Inflammatory macrophage treated with lipopolysaccharide for 4 hours (primary cell): ENCODE results near the gene MAGED4B.
"Not testable (repeated sequence)": the region's sequence is repeated elsewhere in the genome, so short reads cannot be mapped to it uniquely, and the experiment has no call there.

Experiments
- DNase-seq: peaks from one replicate; pipeline ENCODE4 v3.0.0-alpha.2; 2020

The MAGED4B gene

GRCh38 chrX:52068666-52069640 lies at the start of gene MAGED4B:
Gene MAGED4B (minus strand): TSS chrX:52069183. CDS start chrX:52068172, 1,011 bp downstream.
- not testable (repeated sequence) for DNase-seq

- no peak for DNase-seq
These were observed 49.3 kb upstream of the MAGED4B start for GRCh38 chrX:52118262-52118661.

GRCh38 chrX:52082578-52082977 lies 13.6 kb upstream of the MAGED4B start:
- no peak for DNase-seq

- no peak for DNase-seq
These were observed 9.1 kb upstream of the MAGED4B start for GRCh38 chrX:52078131-52078530.

GRCh38 chrX:52042288-52042687 lies 26.7 kb downstream of the MAGED4B start:
- not testable (repeated sequence) for DNase-seq

GRCh38 chrX:52034211-52034610 lies 34.8 kb downstream of the MAGED4B start:
- no peak for DNase-seq

- DNase-seq: no peak
These were observed 37.6 kb downstream of the MAGED4B start for GRCh38 chrX:52031371-52031770.

GRCh38 chrX:52015794-52016193 lies 53.2 kb downstream of the MAGED4B start:
- DNase-seq: no peak
